OCI-LY7 (cell line): ENCODE data around the gene CCNA1. TPM values are rescaled to one million over a fixed set of nuclear protein-coding genes. Genes with fewer than 3 reads are reported as not detected.

Source experiments
- BruUV-seq: library from RNA; stranded (reverse); fragments of 400-500 nt; replicated peaks from 2 replicates; lab custom pipeline; 2021; lab: Mats Ljungman, UMichigan
- CTCF ChIA-PET: fragments of 300-600 bp; sonication (Branson Sonifier 250); formaldehyde crosslinking; loops from one replicate; lab custom pipeline; 2022; ENCODE audit warnings: antibody characterized with exemption; ENCODE audit not compliant: unreplicated experiment; lab: Charles Lee
- POLR2A ChIA-PET: fragments of 300-600 bp; sonication (Branson Sonifier 250); formaldehyde crosslinking; loops from one replicate; lab custom pipeline; 2022; ENCODE audit warnings: antibody characterized with exemption; lab: Charles Lee
- DNase-seq: peaks from one replicate; pipeline ENCODE4 v3.0.0-alpha.2; 2015; ENCODE audit warnings: low spot score
- H2AFZ ChIP-seq: fragments of 200-600 bp; sonication (generic), shearing (Covaris generic); 2 replicates; pipeline ENCODE4 v1.6.1; 2014; ENCODE audit warnings: mild to moderate bottlenecking, antibody characterized with exemption, low read length, moderate library complexity
- H3K27ac ChIP-seq: fragments of 200-600 bp; sonication (generic); 2 replicates; pipeline ENCODE4 v1.5.1; 2014; ENCODE audit warnings: mixed run types, low read depth, mild to moderate bottlenecking, moderate library complexity, low read length, inconsistent platforms; ENCODE audit not compliant: poor library complexity, severe bottlenecking
- H3K36me3 ChIP-seq: fragments of 200-600 bp; sonication (generic); 2 replicates; pipeline ENCODE4 v1.6.1; 2014; ENCODE audit warnings: mild to moderate bottlenecking, antibody characterized with exemption, low read length, moderate library complexity, mixed read lengths; ENCODE audit not compliant: insufficient read depth
- H3K4me1 ChIP-seq: fragments of 200-600 bp; sonication (generic); 2 replicates; pipeline ENCODE4 v1.5.1; 2014; ENCODE audit warnings: mild to moderate bottlenecking, low read length; ENCODE audit not compliant: insufficient read depth, poor library complexity, severe bottlenecking
- H3K4me2 ChIP-seq: fragments of 200-600 bp; sonication (generic); 2 replicates; pipeline ENCODE4 v1.6.1; 2014; ENCODE audit warnings: mild to moderate bottlenecking, low read length
- H3K4me3 ChIP-seq: fragments of 200-600 bp; sonication (generic); 2 replicates; pipeline ENCODE4 v1.5.1; 2014; ENCODE audit warnings: mild to moderate bottlenecking, low read depth, low read length; ENCODE audit not compliant: poor library complexity, severe bottlenecking
- H3K79me2 ChIP-seq: fragments of 200-600 bp; sonication (generic); 2 replicates; pipeline ENCODE4 v1.6.1; 2016; ENCODE audit warnings: low read depth, mild to moderate bottlenecking, low read length, moderate library complexity, mixed read lengths; ENCODE audit not compliant: insufficient read depth
- H3K9me2 ChIP-seq: fragments of 200-600 bp; sonication (generic); 2 replicates; pipeline ENCODE4 v1.6.1; 2016; ENCODE audit warnings: mild to moderate bottlenecking, low read length, mixed read lengths; ENCODE audit not compliant: insufficient read depth
- H3K9me3 ChIP-seq: fragments of 200-600 bp; sonication (generic); 2 replicates; pipeline ENCODE4 v1.6.1; 2014; ENCODE audit warnings: mild to moderate bottlenecking, mixed run types, low read length, mixed read lengths
- H4K20me1 ChIP-seq: fragments of 200-600 bp; sonication (generic); 2 replicates; pipeline ENCODE4 v1.6.1; 2014; ENCODE audit warnings: mild to moderate bottlenecking, antibody characterized with exemption, low read length, moderate library complexity, mixed read lengths; ENCODE audit not compliant: insufficient read depth
- EZH2phosphoT487 ChIP-seq: fragments of 200-600 bp; sonication (generic); IDR thresholded peaks from 2 replicates; pipeline ENCODE4 v1.6.1; 2018; ENCODE audit warnings: low read depth, borderline replicate concordance, mild to moderate bottlenecking, mixed run types, antibody characterized with exemption, low read length, moderate library complexity, mixed read lengths
- intact Hi-C: fragments of 100-400 bp; cut with micrococcal nuclease; formaldehyde crosslinking; loops from one replicate; pipeline ENCODE4 v1.10.0; 2022; ENCODE audit not compliant: unreplicated experiment
- total RNA-seq, 2 experiments: library from RNA; depleted of rRNA in 1 of 2; stranded (reverse); fragments of >200 nt in 1 of 2; shearing (Covaris generic) in 1 of 2; gene quantifications; 2 replicates each; pipeline ENCODE4 v1.2.3, GENCODE V29; 2014 to 2022
- TF ChIP-seq, protein P1 (sequence below): fragments of 200-600 bp; sonication (generic); conservative IDR thresholded peaks from 2 replicates; pipeline ENCODE4 v1.5.1; 2014; ENCODE audit warnings: mild to moderate bottlenecking, antibody characterized with exemption, low read length, moderate library complexity, mixed read lengths

CCNA1 gene
- total RNA-seq, 2 experiments from 2014 or later, result not detected

DNA sequence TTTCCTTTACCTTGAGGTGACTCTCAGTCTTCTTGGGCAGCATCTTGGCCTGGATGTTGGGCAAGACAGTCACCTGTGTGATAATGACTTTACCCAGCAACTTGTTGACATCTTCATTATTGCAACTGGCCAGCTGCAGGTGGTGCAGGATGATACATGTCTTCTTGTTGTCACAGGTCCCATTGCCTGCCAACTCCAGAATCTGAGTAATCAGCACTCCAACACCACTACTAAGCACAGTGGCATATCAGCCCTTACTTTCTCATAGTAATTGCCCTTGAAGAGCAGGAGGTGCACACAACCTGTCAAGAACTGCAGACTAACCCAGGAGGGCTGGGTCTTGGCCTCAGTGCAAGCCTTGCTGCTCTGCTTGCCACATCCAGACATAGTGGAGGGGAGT lies 57.8 kb downstream of the CCNA1 start:
- Histone ChIP-seq H3K27ac (no peak overlapping the region), H3K4me1 (no peaks in the 10 kb centered on the region), H3K79me2 (no peaks in the 10 kb centered on the region), H4K20me1 (no peaks in the 10 kb centered on the region), H3K9me2 (no peaks in the 10 kb centered on the region), H3K4me3 (no peak overlapping the region), H3K4me2 (no peak overlapping the region), H3K36me3 (no peaks in the 10 kb centered on the region), H2AFZ (no peak overlapping the region), H3K9me3 (no peaks in the 10 kb centered on the region)
- CTCF ChIA-PET, result no interaction called here
- DNase-seq, result no peak
- no TSS peak for BruUV-seq
- POLR2A ChIA-PET, result no interaction called here
- intact Hi-C loops, result no loop called here
- TF ChIP-seq, protein P1, sequence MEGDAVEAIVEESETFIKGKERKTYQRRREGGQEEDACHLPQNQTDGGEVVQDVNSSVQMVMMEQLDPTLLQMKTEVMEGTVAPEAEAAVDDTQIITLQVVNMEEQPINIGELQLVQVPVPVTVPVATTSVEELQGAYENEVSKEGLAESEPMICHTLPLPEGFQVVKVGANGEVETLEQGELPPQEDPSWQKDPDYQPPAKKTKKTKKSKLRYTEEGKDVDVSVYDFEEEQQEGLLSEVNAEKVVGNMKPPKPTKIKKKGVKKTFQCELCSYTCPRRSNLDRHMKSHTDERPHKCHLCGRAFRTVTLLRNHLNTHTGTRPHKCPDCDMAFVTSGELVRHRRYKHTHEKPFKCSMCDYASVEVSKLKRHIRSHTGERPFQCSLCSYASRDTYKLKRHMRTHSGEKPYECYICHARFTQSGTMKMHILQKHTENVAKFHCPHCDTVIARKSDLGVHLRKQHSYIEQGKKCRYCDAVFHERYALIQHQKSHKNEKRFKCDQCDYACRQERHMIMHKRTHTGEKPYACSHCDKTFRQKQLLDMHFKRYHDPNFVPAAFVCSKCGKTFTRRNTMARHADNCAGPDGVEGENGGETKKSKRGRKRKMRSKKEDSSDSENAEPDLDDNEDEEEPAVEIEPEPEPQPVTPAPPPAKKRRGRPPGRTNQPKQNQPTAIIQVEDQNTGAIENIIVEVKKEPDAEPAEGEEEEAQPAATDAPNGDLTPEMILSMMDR, result no peak
- no peak for TF ChIP-seq EZH2phosphoT487

Other genes starting within 250 kb of the CCNA1 start
- gene SOHLH2, start 217.9 kb upstream of the CCNA1 start, total RNA-seq (2014; rRNA removed; shearing (Covaris generic)), result not detected in 2 replicates
- gene SOHLH2, start 217.9 kb upstream of the CCNA1 start, total RNA-seq (2022), result not detected in 2 replicates
- gene CCDC169, start 134.7 kb upstream of the CCNA1 start, total RNA-seq (2014; rRNA removed; shearing (Covaris generic)), result not detected in 2 replicates
- gene CCDC169, start 134.7 kb upstream of the CCNA1 start, total RNA-seq (2022), result not detected in 2 replicates
- not detected in 2 replicates for gene SPART, start 86.1 kb upstream of the CCNA1 start, total RNA-seq (2014; rRNA removed; shearing (Covaris generic))
- gene SPART, start 86.1 kb upstream of the CCNA1 start, total RNA-seq (2022), result not detected in 2 replicates
- not detected in 2 replicates for gene SERTM1, start 241.5 kb downstream of the CCNA1 start, total RNA-seq (2014; rRNA removed; shearing (Covaris generic))
- not detected in 2 replicates for gene SERTM1, start 241.5 kb downstream of the CCNA1 start, total RNA-seq (2022)